ENCODE measurements around the gene AOAH.
A peak's percentile ranks its signal among the peaks of the same experiment; 100 is the strongest.

AOAH gene

DNA sequence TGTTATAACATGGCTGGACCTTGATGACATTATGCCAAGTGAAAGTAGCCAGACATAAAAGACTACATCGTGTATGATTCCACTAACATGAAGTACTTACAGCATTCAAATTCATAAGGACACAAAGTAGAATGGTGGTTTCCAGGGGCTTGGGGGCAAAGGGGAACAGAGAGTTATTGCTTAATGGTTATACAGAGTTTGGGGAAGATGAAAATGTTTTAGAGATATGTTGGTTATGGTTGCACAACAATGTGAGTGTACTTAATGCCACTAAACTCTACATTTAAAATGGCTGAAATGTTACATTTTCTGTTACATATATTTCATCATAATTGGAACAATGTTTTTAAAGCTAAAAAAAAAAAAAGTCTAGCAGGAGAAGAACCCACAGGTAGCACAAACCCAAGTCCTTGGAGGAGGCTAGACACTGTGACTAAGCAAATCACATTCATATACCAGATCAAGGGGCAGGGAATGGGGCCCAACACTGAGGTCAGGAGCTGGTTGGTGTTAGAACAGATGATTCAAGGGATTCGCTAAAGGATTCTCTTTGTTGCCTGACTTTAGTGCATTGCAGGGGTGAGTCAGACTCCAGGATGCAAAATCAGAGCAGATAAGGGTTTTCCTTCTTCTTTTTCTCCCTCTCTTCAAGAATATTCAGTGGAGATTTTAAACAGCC is 25.1 kb upstream of the AOAH start:
- ATAC-seq (replicated peaks; ENCODE audit: extremely low read depth, poor library complexity, severe bottlenecking): no peak
- Mint-ChIP-seq H3K4me3 (no peak overlapping the region), H3K27ac (ENCODE audit: low read depth) (no peak overlapping the region), H3K4me1 (peaks cover 42% of the 10 kb centered on the region), H3K27me3 (no peaks in the 10 kb centered on the region), H3K9me3 (no peaks in the 10 kb centered on the region), H3K36me3 (ENCODE audit: insufficient read depth) (peaks cover 3% of the 10 kb centered on the region)
- DNase-seq (ENCODE audit: low spot score in 2 of 2): no peak

DNA sequence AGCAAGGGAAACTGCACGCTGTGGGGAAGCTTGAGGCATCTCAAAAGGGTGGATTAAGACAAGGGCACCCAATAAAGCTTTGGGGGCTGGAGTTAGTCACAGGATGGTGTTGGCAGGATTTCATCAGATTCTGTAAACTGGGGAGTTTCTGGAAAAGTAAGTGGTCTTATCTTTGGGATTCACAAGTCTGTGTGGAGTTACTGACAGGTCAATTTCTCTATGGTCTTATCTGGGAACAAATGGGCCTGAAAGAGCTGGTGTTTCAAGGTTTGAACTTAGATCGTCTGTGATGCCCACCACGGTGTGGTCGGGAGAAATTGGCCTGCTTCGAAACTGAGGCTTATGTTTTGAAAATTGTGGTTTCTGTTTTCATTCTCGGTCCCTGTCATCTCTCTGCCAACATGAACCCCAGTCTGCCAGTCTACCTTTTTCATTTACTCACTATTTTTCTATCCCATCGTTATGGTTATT is 23.8 kb upstream of the AOAH start:
- Mint-ChIP-seq H3K36me3 (ENCODE audit: insufficient read depth) (peaks cover 3% of the 10 kb centered on the region), H3K4me1 (peaks cover 43% of the 10 kb centered on the region), H3K9me3 (no peaks in the 10 kb centered on the region), H3K27ac (ENCODE audit: low read depth) (peak overlapping the region; percentile 88), H3K27me3 (no peaks in the 10 kb centered on the region), H3K4me3 (peak overlapping the region; percentile 67)
- DNase-seq (ENCODE audit: low spot score in 2 of 2): no peak
- no peak for ATAC-seq (replicated peaks; ENCODE audit: extremely low read depth, poor library complexity, severe bottlenecking)

DNA sequence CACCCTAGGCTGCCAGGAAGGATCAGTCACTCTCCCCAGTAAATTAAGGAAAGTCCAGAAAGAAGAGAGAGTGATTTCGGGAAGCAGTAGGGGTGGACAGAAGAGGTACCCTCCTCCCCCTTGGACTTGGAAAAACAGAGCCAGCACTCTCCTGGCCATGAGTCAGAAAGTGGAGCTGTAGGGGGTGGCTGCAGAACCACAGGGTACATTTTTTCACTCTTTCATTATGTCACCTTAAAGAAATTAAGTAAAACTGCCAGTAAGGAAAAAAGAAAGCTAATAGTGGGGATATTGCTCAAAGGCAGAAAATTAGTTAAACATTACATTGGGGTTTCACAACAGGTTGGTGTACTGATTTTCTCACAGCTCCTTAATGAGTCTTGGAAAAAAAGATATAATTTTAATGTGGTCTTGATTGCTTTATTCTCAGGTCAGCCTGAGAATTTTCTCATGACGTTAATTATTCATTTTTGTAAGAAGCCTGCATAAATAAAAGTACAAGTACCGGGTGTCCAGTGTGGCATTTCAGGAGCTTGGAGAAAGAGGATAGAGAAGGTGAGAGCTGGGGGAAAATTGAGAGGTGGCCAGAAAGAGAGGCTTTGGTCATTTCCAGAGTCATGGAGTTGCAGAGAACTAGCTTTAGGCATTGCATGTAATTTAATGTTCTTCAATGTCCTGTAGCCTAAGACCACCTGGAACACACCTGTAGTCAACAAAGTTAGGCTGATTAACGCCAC is 23.2 kb upstream of the AOAH start:
- no peaks in the 10 kb centered on the region for H3K27me3 Mint-ChIP-seq
- H3K36me3 Mint-ChIP-seq (ENCODE audit: insufficient read depth): no peaks in the 10 kb centered on the region
- H3K4me3 Mint-ChIP-seq: peak overlapping the region; percentile 67
- ATAC-seq (replicated peaks; ENCODE audit: extremely low read depth, poor library complexity, severe bottlenecking) (no peak), DNase-seq (ENCODE audit: low spot score in 2 of 2) (no peak)
- H3K9me3 Mint-ChIP-seq: no peaks in the 10 kb centered on the region
- H3K4me1 Mint-ChIP-seq: peaks cover 48% of the 10 kb centered on the region
- peak overlapping the region; percentile 88 for H3K27ac Mint-ChIP-seq (ENCODE audit: low read depth)

DNA sequence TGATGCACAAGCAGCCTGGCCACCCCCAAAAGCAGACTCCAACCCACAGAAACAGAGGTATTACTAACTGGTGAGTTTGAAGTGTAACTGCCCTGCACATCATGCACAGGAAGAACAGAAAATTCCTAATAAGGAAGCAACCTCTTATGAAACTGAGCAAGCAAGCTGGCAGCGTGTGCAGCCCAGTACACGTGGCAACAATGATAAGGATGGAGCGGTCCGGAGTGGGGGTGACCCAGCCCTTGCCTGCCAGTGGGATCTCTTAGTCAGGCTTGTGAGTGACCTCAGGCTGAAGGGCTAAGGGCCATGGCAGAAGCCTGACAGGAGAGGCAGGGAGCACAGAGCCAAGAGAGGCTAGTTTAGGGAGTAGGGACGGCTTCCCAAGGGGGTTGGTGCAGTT is 22.1 kb upstream of the AOAH start:
- Mint-ChIP-seq H3K27me3 (no peaks in the 10 kb centered on the region), H3K9me3 (no peaks in the 10 kb centered on the region), H3K4me1 (peaks cover 48% of the 10 kb centered on the region), H3K36me3 (ENCODE audit: insufficient read depth) (no peaks in the 10 kb centered on the region), H3K27ac (ENCODE audit: low read depth) (no peak overlapping the region), H3K4me3 (no peak overlapping the region)
- ATAC-seq (replicated peaks; ENCODE audit: extremely low read depth, poor library complexity, severe bottlenecking): no peak
- no peak for DNase-seq (ENCODE audit: low spot score in 2 of 2)

DNA sequence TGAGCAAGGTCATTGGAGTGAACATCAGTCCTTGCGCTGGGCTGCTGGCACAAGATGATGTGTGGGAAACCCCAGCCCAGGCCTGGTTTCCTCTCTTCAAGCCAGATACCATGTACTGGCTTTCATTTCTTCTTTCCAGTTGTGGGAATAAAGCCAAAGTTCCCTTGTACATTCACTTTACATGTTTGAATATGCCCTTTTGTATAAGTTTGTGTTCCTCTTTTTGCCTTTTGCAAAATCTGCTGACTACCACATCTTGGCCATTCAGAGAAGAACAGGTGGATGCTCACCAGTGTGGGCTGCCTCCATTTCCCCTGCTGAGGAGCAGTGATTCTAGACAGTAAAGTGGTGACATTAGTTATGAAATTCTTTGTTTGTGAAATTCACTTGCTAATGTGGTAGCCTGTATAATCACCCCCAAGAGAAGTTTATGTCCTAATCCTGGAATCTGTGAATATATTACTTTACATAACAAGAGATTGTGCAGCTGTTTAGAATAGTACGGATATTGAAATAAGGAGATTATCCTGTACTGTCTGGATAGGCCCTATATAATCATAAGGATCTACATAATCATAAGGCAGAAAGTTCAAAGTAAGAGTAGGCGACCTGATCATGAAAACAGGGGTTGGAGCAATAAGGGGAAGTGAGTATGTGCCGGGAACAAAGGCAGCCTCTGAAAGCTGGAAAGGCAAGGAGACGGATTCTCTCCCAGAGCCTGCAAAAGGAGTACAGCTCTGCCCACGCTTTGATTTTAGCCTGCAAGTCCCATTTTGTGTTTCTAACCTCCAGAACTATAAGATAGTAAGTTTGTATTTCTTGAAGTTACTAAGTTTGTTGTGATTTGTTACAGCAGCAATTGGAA is 18.8 kb upstream of the AOAH start:
- no peak for ATAC-seq (replicated peaks; ENCODE audit: extremely low read depth, poor library complexity, severe bottlenecking)

DNA sequence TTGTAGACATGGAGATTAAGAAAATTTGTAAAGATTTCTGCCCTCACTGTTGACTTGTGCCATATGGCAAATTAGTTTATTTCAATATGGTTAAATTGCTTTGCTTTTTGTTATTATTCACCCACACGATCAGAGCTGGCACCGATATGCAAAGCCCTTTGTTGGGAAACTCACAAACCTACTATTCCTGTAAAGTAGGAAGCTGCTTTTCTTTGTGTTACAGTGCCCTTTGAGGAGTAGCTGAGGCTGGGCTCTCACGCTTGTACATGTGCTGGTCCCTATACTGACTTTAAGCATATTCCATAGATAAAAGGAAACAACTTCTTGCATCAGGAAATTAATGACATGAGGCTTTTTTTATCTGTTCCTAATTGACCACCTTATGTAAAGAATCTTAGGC is 17.6 kb upstream of the AOAH start:
- Mint-ChIP-seq H3K27me3 (no peaks in the 10 kb centered on the region), H3K4me3 (no peak overlapping the region), H3K9me3 (no peaks in the 10 kb centered on the region), H3K4me1 (peaks cover 29% of the 10 kb centered on the region), H3K27ac (ENCODE audit: low read depth) (no peak overlapping the region), H3K36me3 (ENCODE audit: insufficient read depth) (no peaks in the 10 kb centered on the region)
- DNase-seq (ENCODE audit: low spot score in 2 of 2) (no peak), ATAC-seq (replicated peaks; ENCODE audit: extremely low read depth, poor library complexity, severe bottlenecking) (no peak)

More for the DNA sequence above, 18.8 kb upstream of the AOAH start:
- no peak for DNase-seq (ENCODE audit: low spot score in 2 of 2)
- peak overlapping the region; percentile 66 for H3K27ac Mint-ChIP-seq (ENCODE audit: low read depth)
- H3K4me3 Mint-ChIP-seq: no peak overlapping the region
- H3K36me3 Mint-ChIP-seq (ENCODE audit: insufficient read depth): no peaks in the 10 kb centered on the region
- H3K4me1 Mint-ChIP-seq: peaks cover 37% of the 10 kb centered on the region
- H3K27me3 Mint-ChIP-seq: no peaks in the 10 kb centered on the region
- no peaks in the 10 kb centered on the region for H3K9me3 Mint-ChIP-seq

DNA sequence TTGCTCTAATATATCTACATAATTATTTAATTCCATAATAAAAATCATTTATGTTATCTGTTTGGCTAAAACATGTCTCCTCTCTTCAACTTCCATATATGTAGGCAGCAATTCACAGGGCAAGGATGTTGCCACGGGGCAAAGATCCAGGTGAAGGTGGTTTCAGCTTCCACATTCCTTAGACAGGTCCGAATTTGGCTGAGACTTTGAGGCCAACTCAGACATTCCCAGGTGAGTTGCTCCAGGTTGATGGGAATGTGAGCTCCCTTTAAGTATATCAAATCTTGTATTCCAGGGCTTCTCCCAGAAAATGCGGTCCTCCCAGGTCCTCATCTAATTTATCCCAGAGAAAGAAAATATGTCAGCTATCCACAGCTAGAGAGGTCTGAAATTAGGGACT is 15.1 kb upstream of the AOAH start:
- Mint-ChIP-seq H3K4me1 (peaks cover 42% of the 10 kb centered on the region), H3K9me3 (no peaks in the 10 kb centered on the region), H3K27ac (ENCODE audit: low read depth) (peak overlapping the region; percentile 11), H3K4me3 (no peak overlapping the region), H3K36me3 (ENCODE audit: insufficient read depth) (peaks cover 2% of the 10 kb centered on the region), H3K27me3 (no peaks in the 10 kb centered on the region)
- ATAC-seq (replicated peaks; ENCODE audit: extremely low read depth, poor library complexity, severe bottlenecking) (no peak), DNase-seq (ENCODE audit: low spot score in 2 of 2) (no peak)

DNA sequence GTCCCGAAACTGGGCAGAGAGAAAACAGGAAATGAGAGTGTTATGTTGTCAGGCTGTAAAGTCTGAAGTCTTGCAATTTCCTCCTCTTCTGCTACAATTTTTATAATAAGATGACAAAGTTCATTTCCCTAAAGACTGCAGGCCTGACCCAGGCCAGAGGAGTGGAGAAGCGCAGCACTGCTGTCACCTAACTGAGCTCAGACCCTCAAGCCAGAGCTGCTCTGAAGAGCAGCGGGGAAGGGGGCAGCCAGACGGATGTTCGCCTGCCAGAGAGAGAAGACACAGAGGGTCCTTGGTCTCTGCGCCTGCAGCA is 12.6 kb upstream of the AOAH start:
- no peak for DNase-seq (ENCODE audit: low spot score in 2 of 2)
- H3K4me1 Mint-ChIP-seq: peaks cover 47% of the 10 kb centered on the region
- peak overlapping the region; percentile 92 for H3K27ac Mint-ChIP-seq (ENCODE audit: low read depth)
- H3K36me3 Mint-ChIP-seq (ENCODE audit: insufficient read depth): peaks cover 3% of the 10 kb centered on the region
- ATAC-seq (replicated peaks; ENCODE audit: extremely low read depth, poor library complexity, severe bottlenecking): peak; percentile 77
- peak overlapping the region; percentile 72 for H3K4me3 Mint-ChIP-seq
- H3K27me3 Mint-ChIP-seq: no peaks in the 10 kb centered on the region
- H3K9me3 Mint-ChIP-seq: no peaks in the 10 kb centered on the region

DNA sequence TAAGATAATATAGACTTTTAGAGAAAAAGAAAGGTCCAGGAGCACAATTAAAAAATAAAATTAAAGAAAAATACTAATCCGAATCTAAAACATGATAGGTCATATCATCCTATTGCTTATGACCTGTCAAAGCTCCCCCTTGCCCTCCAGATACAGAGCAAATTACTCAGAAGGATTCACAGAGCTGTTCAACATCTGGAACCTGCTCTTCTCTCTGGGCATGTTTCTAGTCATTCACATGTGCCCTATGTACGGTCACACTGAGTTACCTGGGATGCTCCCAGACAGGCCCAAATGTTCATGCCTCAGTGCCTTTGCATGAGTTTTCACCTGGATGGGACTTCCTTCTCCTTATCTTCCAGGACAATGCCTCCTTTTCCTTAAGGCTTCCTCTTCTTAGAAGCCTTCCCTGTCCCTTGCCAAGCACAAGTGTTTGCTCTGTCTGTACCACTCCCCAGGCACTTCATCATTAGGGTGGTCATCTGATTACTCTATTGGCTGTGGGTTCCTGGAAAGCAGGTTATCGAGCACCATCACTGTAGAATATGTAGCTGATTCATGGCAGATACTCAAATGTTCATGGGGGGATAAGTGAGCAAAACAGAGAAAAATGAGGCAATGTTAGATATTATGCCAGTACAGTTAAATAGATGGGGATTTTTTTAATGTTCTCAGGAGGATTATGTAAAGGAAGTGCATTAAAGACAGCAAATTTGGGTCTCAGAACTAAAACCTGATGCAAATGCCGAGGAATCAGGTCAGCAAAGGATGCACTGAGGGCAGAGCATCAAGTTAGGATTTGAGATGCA is 12.0 kb upstream of the AOAH start:
- peaks cover 3% of the 10 kb centered on the region for H3K36me3 Mint-ChIP-seq (ENCODE audit: insufficient read depth)
- peaks cover 51% of the 10 kb centered on the region for H3K4me1 Mint-ChIP-seq
- H3K27me3 Mint-ChIP-seq: no peaks in the 10 kb centered on the region
- no peaks in the 10 kb centered on the region for H3K9me3 Mint-ChIP-seq
- DNase-seq (ENCODE audit: low spot score in 2 of 2): no peak
- H3K4me3 Mint-ChIP-seq: peak overlapping the region; percentile 72
- peak overlapping the region; percentile 92 for H3K27ac Mint-ChIP-seq (ENCODE audit: low read depth)
- ATAC-seq (replicated peaks; ENCODE audit: extremely low read depth, poor library complexity, severe bottlenecking): peak; percentile 29

DNA sequence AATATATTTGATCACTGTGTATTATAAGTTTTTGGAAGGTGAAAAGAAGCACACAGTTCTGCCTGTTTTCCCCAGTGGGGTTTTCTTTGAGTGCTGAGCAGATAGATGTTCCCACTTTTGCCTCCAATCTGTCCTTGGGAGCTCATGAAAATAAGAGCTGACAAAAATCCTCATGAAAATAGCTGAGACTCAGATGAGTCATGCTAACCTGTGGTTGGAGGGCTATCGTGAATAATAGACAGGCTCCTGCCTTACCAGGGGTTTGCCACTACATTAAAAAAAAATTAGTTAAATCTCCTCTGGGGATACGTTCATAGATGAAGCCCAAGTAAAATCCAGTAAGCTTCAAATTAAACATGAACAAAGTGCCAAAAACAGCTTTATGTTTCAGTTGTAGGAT is 10.9 kb upstream of the AOAH start:
- no peaks in the 10 kb centered on the region for H3K9me3 Mint-ChIP-seq
- ATAC-seq (replicated peaks; ENCODE audit: extremely low read depth, poor library complexity, severe bottlenecking) (no peak), DNase-seq (ENCODE audit: low spot score in 2 of 2) (no peak)
- H3K4me3 Mint-ChIP-seq: no peak overlapping the region
- H3K36me3 Mint-ChIP-seq (ENCODE audit: insufficient read depth): peaks cover 3% of the 10 kb centered on the region
- H3K27ac Mint-ChIP-seq (ENCODE audit: low read depth): peak overlapping the region; percentile 92
- H3K4me1 Mint-ChIP-seq: peaks cover 63% of the 10 kb centered on the region
- no peaks in the 10 kb centered on the region for H3K27me3 Mint-ChIP-seq

DNA sequence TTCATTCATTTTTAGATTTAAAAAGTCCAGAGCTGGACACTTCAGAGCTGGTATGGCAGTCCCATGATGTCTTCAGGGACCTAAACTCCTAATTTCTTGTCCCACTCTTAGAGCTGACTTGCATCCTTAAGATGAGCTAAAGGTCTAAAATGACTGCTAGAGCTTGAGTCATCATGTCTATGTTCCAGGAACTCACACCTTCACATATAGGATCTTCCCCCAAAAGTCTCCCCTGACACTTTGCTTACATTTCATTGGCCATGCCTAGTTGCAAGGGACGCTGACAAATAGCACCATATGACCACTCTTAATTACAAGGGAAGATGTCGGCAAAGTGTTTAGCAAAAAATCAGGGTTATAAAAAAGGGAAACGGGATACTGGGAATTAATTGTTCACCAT is 10.4 kb upstream of the AOAH start:
- H3K27me3 Mint-ChIP-seq: no peaks in the 10 kb centered on the region
- peaks cover 3% of the 10 kb centered on the region for H3K36me3 Mint-ChIP-seq (ENCODE audit: insufficient read depth)
- H3K27ac Mint-ChIP-seq (ENCODE audit: low read depth): peak overlapping the region; percentile 92
- no peaks in the 10 kb centered on the region for H3K9me3 Mint-ChIP-seq
- DNase-seq (ENCODE audit: low spot score in 2 of 2): no peak
- peaks cover 65% of the 10 kb centered on the region for H3K4me1 Mint-ChIP-seq
- H3K4me3 Mint-ChIP-seq: no peak overlapping the region
- ATAC-seq (replicated peaks; ENCODE audit: extremely low read depth, poor library complexity, severe bottlenecking): no peak

DNA sequence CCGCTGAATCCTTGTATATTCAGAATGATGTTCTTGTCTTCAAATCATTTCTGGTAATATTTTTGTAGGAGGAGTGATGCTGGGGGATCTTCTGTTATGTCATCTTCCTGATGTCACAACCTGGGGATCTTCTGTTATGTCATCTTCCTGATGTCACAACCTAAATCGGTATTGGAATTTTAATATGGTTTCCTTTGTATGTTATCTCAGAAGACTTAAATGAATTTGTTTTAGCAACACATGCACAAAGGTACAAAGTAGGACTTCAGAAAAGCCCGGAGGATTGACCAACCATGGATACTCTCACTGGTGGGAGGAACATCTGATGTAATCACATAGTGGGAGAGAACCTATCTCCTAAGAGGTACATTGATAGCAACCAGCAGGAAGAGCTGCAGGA is 9.1 kb upstream of the AOAH start:
- no peak overlapping the region for H3K4me3 Mint-ChIP-seq
- no peak overlapping the region for H3K27ac Mint-ChIP-seq (ENCODE audit: low read depth)
- H3K36me3 Mint-ChIP-seq (ENCODE audit: insufficient read depth): peaks cover 3% of the 10 kb centered on the region
- H3K9me3 Mint-ChIP-seq: no peaks in the 10 kb centered on the region
- DNase-seq (ENCODE audit: low spot score in 2 of 2) (no peak), ATAC-seq (replicated peaks; ENCODE audit: extremely low read depth, poor library complexity, severe bottlenecking) (no peak)
- peaks cover 68% of the 10 kb centered on the region for H3K4me1 Mint-ChIP-seq
- H3K27me3 Mint-ChIP-seq: no peaks in the 10 kb centered on the region

Data from central memory CD8-positive, alpha-beta T cell (primary cell).